SK-N-SH (cell line): Measurements from ENCODE around the gene DYRK3.

Experiments used
- EZH2phosphoT487 ChIP-seq: fragments of 200-600 bp; sonication (generic); IDR thresholded peaks from 2 replicates; pipeline ENCODE4 v1.6.1; 2017; ENCODE audit warnings: low read depth, mixed run types, mild to moderate bottlenecking, antibody characterized with exemption, moderate library complexity, borderline replicate concordance
- POLR2AphosphoS5 ChIP-seq: IDR thresholded peaks from 2 replicates; pipeline ENCODE4 v1.6.1; 2012; ENCODE audit warnings: low read depth, low read length
- RCOR1 ChIP-seq: fragments of 150-350 bp; IDR thresholded peaks from 2 replicates; pipeline ENCODE4 v1.6.1; 2017; ENCODE audit warnings: antibody characterized with exemption, low read length
- RFX5 ChIP-seq: IDR thresholded peaks from 2 replicates; pipeline ENCODE4 v1.6.1; 2012; ENCODE audit warnings: mild to moderate bottlenecking, improper control_type of control experiment, low read length
- SIN3A ChIP-seq: IDR thresholded peaks from 2 replicates; pipeline ENCODE4 v1.6.1; 2012; ENCODE audit warnings: low read depth, mild to moderate bottlenecking, low read length, moderate library complexity, borderline replicate concordance
- TF ChIP-seq, protein P1 (sequence below): IDR thresholded peaks from 2 replicates; pipeline ENCODE4 v1.4.0; 2012; ENCODE audit warnings: low read depth, borderline replicate concordance
- TF ChIP-seq, protein P2 (sequence below): fragments of 200-600 bp; sonication (generic); IDR thresholded peaks from 2 replicates; pipeline ENCODE4 v1.6.1; 2017; ENCODE audit warnings: antibody characterized with exemption, mild to moderate bottlenecking, moderate library complexity
- TF ChIP-seq, protein P3 (sequence below): IDR thresholded peaks from 2 replicates; pipeline ENCODE4 v1.6.1; 2012; ENCODE audit warnings: mild to moderate bottlenecking, low read depth, low read length, moderate library complexity

DNA sequence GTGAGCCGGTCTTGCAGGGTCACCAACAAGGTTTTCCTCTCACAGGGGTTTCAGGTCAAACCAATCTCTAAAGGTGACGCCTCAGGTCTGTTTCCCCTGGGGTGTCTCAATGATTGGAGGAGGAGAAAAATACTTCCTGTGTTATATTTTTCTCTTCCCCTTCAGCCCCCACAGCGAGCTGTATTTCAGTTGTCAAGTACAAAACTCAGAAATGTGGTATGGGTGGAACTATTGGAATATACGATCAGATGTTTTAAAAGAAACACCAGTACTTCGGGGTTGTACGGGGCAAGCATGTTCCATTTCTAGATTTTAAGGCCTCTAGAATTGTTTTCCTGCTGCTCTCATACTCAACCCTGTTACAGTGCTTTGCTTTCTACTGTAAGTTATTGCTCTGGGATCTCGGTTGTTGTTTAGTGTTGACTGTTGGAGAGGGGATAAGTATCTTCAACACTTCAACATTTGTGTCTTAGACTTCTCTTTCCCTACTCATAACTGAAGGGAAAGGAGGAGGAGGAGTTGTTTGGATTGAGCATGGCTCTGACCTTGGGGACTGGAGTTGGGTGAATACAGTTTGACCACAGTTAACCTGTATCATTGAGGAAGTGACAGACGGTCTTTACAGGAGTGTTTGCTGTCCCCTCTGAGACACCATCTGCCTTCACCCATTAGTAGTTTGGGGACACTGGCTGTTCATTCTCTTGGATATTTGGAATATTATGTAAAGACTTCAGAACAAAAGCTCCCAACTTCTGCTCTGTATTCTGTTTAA, 51.3 kb downstream of the DYRK3 start:
- TF ChIP-seq, protein P1, sequence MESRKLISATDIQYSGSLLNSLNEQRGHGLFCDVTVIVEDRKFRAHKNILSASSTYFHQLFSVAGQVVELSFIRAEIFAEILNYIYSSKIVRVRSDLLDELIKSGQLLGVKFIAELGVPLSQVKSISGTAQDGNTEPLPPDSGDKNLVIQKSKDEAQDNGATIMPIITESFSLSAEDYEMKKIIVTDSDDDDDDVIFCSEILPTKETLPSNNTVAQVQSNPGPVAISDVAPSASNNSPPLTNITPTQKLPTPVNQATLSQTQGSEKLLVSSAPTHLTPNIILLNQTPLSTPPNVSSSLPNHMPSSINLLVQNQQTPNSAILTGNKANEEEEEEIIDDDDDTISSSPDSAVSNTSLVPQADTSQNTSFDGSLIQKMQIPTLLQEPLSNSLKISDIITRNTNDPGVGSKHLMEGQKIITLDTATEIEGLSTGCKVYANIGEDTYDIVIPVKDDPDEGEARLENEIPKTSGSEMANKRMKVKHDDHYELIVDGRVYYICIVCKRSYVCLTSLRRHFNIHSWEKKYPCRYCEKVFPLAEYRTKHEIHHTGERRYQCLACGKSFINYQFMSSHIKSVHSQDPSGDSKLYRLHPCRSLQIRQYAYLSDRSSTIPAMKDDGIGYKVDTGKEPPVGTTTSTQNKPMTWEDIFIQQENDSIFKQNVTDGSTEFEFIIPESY, result no peak
- TF ChIP-seq EZH2phosphoT487 (no peak), POLR2AphosphoS5 (no peak), RCOR1 (no peak), SIN3A (no peak), RFX5 (no peak)
- TF ChIP-seq, protein P2, sequence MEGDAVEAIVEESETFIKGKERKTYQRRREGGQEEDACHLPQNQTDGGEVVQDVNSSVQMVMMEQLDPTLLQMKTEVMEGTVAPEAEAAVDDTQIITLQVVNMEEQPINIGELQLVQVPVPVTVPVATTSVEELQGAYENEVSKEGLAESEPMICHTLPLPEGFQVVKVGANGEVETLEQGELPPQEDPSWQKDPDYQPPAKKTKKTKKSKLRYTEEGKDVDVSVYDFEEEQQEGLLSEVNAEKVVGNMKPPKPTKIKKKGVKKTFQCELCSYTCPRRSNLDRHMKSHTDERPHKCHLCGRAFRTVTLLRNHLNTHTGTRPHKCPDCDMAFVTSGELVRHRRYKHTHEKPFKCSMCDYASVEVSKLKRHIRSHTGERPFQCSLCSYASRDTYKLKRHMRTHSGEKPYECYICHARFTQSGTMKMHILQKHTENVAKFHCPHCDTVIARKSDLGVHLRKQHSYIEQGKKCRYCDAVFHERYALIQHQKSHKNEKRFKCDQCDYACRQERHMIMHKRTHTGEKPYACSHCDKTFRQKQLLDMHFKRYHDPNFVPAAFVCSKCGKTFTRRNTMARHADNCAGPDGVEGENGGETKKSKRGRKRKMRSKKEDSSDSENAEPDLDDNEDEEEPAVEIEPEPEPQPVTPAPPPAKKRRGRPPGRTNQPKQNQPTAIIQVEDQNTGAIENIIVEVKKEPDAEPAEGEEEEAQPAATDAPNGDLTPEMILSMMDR, result no peak
- TF ChIP-seq, protein P3, sequence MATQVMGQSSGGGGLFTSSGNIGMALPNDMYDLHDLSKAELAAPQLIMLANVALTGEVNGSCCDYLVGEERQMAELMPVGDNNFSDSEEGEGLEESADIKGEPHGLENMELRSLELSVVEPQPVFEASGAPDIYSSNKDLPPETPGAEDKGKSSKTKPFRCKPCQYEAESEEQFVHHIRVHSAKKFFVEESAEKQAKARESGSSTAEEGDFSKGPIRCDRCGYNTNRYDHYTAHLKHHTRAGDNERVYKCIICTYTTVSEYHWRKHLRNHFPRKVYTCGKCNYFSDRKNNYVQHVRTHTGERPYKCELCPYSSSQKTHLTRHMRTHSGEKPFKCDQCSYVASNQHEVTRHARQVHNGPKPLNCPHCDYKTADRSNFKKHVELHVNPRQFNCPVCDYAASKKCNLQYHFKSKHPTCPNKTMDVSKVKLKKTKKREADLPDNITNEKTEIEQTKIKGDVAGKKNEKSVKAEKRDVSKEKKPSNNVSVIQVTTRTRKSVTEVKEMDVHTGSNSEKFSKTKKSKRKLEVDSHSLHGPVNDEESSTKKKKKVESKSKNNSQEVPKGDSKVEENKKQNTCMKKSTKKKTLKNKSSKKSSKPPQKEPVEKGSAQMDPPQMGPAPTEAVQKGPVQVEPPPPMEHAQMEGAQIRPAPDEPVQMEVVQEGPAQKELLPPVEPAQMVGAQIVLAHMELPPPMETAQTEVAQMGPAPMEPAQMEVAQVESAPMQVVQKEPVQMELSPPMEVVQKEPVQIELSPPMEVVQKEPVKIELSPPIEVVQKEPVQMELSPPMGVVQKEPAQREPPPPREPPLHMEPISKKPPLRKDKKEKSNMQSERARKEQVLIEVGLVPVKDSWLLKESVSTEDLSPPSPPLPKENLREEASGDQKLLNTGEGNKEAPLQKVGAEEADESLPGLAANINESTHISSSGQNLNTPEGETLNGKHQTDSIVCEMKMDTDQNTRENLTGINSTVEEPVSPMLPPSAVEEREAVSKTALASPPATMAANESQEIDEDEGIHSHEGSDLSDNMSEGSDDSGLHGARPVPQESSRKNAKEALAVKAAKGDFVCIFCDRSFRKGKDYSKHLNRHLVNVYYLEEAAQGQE, result no peak
